Measurements from ENCODE around the gene ZNF544.

GRCh38 chr19:58311345-58311865, 82.7 kb downstream of the ZNF544 start:
- TF ChIP-seq, protein P1, sequence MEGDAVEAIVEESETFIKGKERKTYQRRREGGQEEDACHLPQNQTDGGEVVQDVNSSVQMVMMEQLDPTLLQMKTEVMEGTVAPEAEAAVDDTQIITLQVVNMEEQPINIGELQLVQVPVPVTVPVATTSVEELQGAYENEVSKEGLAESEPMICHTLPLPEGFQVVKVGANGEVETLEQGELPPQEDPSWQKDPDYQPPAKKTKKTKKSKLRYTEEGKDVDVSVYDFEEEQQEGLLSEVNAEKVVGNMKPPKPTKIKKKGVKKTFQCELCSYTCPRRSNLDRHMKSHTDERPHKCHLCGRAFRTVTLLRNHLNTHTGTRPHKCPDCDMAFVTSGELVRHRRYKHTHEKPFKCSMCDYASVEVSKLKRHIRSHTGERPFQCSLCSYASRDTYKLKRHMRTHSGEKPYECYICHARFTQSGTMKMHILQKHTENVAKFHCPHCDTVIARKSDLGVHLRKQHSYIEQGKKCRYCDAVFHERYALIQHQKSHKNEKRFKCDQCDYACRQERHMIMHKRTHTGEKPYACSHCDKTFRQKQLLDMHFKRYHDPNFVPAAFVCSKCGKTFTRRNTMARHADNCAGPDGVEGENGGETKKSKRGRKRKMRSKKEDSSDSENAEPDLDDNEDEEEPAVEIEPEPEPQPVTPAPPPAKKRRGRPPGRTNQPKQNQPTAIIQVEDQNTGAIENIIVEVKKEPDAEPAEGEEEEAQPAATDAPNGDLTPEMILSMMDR (IDR thresholded peaks at IDR 0.05) = no peak
- TF ChIP-seq EZH2 (IDR thresholded peaks at IDR 0.05; ENCODE audit: borderline replicate concordance, insufficient read depth, low read depth, low read length, poor library complexity, severe bottlenecking) = no peak
